ENCODE results near the gene EPHA4.

DNA sequence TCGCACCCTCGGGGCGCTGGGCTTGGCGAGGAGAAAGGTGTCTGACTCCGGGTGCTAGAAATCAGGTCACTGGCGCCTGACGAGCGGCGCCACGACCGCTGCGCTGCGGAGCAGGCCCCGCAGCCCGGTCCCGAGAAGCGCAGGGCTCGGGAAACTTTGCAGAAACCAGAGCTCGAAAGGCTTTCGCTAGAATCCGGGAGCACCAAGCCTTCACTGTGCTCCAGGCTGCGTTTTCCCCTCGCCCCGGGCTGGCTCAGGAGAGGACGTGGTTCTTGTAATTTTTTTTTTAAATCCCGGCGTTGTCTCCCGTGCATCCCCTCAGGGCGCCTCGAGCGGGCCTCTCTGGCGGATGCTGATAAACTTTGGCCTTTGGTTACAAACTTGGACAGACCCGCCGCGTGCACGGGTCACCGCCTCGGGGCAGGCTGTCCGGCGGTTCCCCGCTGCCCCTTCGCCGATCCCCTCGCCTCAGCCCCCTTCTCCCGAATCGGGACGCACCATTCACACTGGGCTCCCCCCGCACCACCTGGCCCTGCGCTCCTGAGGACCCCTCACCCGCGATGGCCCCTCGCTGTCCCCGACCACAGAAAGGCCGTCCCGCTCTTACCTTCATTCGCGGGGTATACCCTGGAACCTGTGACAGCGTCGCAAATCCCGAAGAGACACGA is 419 bp downstream of the EPHA4 start:
- TF ChIP-seq CTCF (conservative IDR thresholded peaks at IDR 0.05; ENCODE audit: low read length) (no peak), EZH2phosphoT487 (IDR thresholded peaks at IDR 0.05; ENCODE audit: borderline replicate concordance, low read depth, low read length) (no peak)
